Measurements from ENCODE around the gene DEFB128.

DNA sequence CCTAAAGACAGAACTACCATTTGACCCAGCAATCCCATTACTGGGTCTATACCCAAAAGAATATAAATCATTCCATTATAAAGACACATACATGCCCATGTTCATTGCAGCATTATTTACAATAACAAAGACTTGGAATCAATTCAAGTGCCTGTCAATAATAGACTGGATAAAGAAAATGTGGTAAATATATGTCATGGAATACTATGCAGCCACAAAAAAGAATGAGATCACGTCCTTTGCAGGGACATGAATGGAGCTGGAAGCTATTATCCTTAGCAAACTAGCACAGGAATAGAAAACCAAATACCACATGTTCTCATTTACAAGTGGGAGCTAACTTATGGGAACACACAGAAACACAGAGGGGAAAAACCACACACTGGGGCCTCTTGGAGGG is 8.7 kb upstream of the DEFB128 start:
- TF ChIP-seq, protein P1, sequence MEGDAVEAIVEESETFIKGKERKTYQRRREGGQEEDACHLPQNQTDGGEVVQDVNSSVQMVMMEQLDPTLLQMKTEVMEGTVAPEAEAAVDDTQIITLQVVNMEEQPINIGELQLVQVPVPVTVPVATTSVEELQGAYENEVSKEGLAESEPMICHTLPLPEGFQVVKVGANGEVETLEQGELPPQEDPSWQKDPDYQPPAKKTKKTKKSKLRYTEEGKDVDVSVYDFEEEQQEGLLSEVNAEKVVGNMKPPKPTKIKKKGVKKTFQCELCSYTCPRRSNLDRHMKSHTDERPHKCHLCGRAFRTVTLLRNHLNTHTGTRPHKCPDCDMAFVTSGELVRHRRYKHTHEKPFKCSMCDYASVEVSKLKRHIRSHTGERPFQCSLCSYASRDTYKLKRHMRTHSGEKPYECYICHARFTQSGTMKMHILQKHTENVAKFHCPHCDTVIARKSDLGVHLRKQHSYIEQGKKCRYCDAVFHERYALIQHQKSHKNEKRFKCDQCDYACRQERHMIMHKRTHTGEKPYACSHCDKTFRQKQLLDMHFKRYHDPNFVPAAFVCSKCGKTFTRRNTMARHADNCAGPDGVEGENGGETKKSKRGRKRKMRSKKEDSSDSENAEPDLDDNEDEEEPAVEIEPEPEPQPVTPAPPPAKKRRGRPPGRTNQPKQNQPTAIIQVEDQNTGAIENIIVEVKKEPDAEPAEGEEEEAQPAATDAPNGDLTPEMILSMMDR (IDR thresholded peaks at IDR 0.05): no peak
- TF ChIP-seq POLR2A (IDR thresholded peaks at IDR 0.05): no peak
